HepG2 (cell line): ENCODE results near the gene ITGB1. TPM values are rescaled to one million over a fixed set of nuclear protein-coding genes. Genes with fewer than 3 reads are reported as not detected.
A peak's percentile ranks its signal among the peaks of the same experiment; 100 is the strongest.

Experiments
- BRD4 ChIP-seq: sonication (generic); formaldehyde crosslinking; IDR thresholded peaks from 2 replicates; pipeline ENCODE4 v1.4.0; 2020; ENCODE audit warnings: missing genetic modification reagents
- HNRNPUL1 ChIP-seq: fragments of 200-400 bp; formaldehyde crosslinking; IDR thresholded peaks from 2 replicates; pipeline ENCODE4 v1.6.1; 2017; ENCODE audit warnings: low read depth, mild to moderate bottlenecking, low read length, moderate library complexity
- KAT8 ChIP-seq: IDR thresholded peaks from 2 replicates; pipeline ENCODE4 v1.6.1; 2016; ENCODE audit warnings: missing genetic modification reagents, missing compliant biosample characterization
- LCORL ChIP-seq, 2 experiments: fragments of 450-650 bp in 1 of 2; sonication (generic) in 1 of 2; formaldehyde crosslinking in 1 of 2; IDR thresholded peaks; 2 replicates each; pipeline versions ENCODE4 v1.5.0 to v1.6.1; 2017 to 2020; ENCODE audit warnings: antibody characterized with exemption in 1 of 2, missing genetic modification reagents in 1 of 2
- MYC ChIP-seq: sonication (generic); formaldehyde crosslinking; IDR thresholded peaks from 2 replicates; pipeline ENCODE4 v1.9.0; 2021; ENCODE audit warnings: missing genetic modification reagents, borderline replicate concordance
- RXRB ChIP-seq: IDR thresholded peaks from 2 replicates; pipeline ENCODE4 v1.6.1; 2016; ENCODE audit warnings: borderline replicate concordance, missing genetic modification reagents, missing compliant biosample characterization
- THAP11 ChIP-seq: IDR thresholded peaks from 2 replicates; pipeline ENCODE4 v1.6.1; 2016; ENCODE audit warnings: missing biosample characterization, missing genetic modification reagents
- ZC3H13 ChIP-seq: sonication (generic); formaldehyde crosslinking; IDR thresholded peaks from 2 replicates; pipeline ENCODE4 v1.8.1; 2023; ENCODE audit warnings: mild to moderate bottlenecking, missing genetic modification reagents, moderate library complexity
- ZNF292 ChIP-seq: sonication (generic); formaldehyde crosslinking; IDR thresholded peaks from 2 replicates; pipeline ENCODE4 v1.8.1; 2022; ENCODE audit warnings: mild to moderate bottlenecking, low read depth, missing genetic modification reagents, borderline replicate concordance
- ZNF460 ChIP-seq: sonication (generic); formaldehyde crosslinking; IDR thresholded peaks from 2 replicates; pipeline ENCODE4 v1.5.1; 2020; ENCODE audit warnings: missing genetic modification reagents, mild to moderate bottlenecking, borderline replicate concordance
- polyA plus RNA-seq, 8 experiments: library from polyadenylated mRNA; depleted of rRNA in 3 of 8; stranded (reverse) in 7 of 8; unstranded in 1 of 8; fragments of >200 nt; fragmentation: Illumina TruSeq in 4 of 8; extraction: Trizol in 4 of 8; gene quantifications; 2 replicates each; pipeline versions ENCODE4 v1.2.1 to v1.2.3, GENCODE V29; 2011 to 2016; ENCODE audit warnings: low read depth in 4 of 8, missing spikeins in 1 of 8, mixed read lengths in 1 of 8; ENCODE audit not compliant: insufficient read depth in 1 of 8
- total RNA-seq, 5 experiments: library from RNA; depleted of rRNA; stranded (reverse); fragments of >200 nt; fragmentation: Illumina TruSeq; extraction: Trizol; gene quantifications; 2 replicates each; pipeline ENCODE4 v1.2.3, GENCODE V29; 2016; ENCODE audit warnings: low read depth in 1 of 5
- TF ChIP-seq, protein P1 (sequence below): sonication (generic); formaldehyde crosslinking; IDR thresholded peaks from 2 replicates; pipeline ENCODE4 v1.4.0; 2020; ENCODE audit warnings: missing genetic modification reagents
- TF ChIP-seq, protein P2 (sequence below): sonication (generic); formaldehyde crosslinking; IDR thresholded peaks from 2 replicates; pipeline ENCODE4 v1.9.0; 2022; ENCODE audit warnings: missing genetic modification reagents, mild to moderate bottlenecking, borderline replicate concordance
- TF ChIP-seq, protein P3 (sequence below): sonication (generic); formaldehyde crosslinking; IDR thresholded peaks from 2 replicates; pipeline ENCODE4 v1.8.1; 2023; ENCODE audit warnings: mild to moderate bottlenecking, moderate library complexity, missing genetic modification reagents

ITGB1 gene
- total and polyA plus RNA-seq, 2 of the 13 experiments (the other 11 are each of a cell fraction or from before 2014, with no cell fraction given) = 190 to 204 TPM

DNA sequence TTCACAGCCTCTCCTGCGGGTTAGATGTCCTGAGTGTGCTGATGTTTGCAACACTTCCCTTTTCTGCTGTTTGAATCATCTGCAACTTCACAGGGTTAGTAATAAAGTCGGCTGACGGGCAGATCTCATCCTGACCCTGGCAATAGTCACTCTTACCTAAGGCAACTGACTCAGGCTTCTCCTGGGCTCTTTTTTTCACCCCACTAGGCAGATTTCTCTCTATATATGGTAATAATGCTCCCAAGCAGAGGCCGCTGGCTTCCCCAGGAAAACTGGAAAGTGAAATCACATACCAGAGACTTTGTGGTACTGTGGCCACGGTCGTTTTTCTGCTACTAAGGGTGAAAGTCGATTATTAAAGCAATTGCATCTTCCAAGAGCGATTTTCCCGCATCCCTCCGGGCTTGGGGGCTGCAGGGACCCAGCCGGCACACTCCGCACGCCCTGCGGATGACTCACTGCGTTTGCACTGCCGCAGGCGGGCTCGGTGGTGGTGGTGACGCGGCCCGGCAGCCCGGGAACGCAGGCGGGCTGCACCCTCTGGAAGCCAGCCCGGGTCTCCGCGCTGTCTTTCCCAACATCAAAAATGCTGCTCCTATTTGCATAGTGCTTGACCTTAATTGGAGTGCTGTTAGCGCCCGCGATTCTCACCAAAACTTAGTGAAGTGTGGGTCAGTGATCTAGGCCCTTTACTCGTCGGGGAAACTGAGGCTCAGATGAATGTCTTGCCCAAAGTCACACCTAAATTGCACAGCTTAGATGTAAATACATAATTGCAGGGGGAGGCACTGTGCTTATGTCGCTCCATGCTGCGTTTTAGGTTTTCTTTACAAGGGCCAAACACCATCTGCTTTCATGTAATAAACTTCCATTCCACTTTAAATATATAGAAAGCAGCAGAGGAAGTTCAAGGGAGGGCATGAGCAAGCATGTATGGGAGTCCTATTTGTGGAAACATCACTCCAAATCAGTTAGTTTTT lies 47.6 kb upstream of the ITGB1 start (continued):
- TF ChIP-seq, protein P1, sequence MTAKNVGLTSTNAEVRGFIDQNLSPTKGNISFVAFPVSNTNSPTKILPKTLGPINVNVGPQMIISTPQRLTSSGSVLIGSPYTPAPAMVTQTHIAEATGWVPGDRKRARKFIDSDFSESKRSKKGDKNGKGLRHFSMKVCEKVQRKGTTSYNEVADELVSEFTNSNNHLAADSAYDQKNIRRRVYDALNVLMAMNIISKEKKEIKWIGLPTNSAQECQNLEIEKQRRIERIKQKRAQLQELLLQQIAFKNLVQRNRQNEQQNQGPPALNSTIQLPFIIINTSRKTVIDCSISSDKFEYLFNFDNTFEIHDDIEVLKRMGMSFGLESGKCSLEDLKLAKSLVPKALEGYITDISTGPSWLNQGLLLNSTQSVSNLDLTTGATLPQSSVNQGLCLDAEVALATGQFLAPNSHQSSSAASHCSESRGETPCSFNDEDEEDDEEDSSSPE = peak; percentile 50; the same call in 1 of the 2 replicates
- TF ChIP-seq BRD4 (CRISPR knock-in tag) = no peak
- TF ChIP-seq, protein P2, sequence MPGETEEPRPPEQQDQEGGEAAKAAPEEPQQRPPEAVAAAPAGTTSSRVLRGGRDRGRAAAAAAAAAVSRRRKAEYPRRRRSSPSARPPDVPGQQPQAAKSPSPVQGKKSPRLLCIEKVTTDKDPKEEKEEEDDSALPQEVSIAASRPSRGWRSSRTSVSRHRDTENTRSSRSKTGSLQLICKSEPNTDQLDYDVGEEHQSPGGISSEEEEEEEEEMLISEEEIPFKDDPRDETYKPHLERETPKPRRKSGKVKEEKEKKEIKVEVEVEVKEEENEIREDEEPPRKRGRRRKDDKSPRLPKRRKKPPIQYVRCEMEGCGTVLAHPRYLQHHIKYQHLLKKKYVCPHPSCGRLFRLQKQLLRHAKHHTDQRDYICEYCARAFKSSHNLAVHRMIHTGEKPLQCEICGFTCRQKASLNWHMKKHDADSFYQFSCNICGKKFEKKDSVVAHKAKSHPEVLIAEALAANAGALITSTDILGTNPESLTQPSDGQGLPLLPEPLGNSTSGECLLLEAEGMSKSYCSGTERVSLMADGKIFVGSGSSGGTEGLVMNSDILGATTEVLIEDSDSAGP (CRISPR knock-in tag) = peak; percentile 78; the same call in 1 of the 2 replicates
- peak; percentile 89 for TF ChIP-seq ZNF292
- no peak for TF ChIP-seq LCORL (IDR thresholded peaks at IDR 0.05)
- peak; percentile 53; the same call in 1 of the 2 replicates for TF ChIP-seq LCORL (CRISPR knock-in tag; IDR thresholded peaks at IDR 0.05)
- peak; percentile 39; the same call in 1 of the 2 replicates for TF ChIP-seq KAT8 (CRISPR knock-in tag)
- TF ChIP-seq ZC3H13 (CRISPR knock-in tag) = peak; percentile 41; the same call in 1 of the 2 replicates
- no peak for TF ChIP-seq THAP11 (CRISPR knock-in tag)
- TF ChIP-seq MYC (CRISPR knock-in tag) = peak; percentile 55; the same call in 1 of the 2 replicates
- no peak for TF ChIP-seq HNRNPUL1
- peak; percentile 50 for TF ChIP-seq RXRB (CRISPR knock-in tag)
- TF ChIP-seq, protein P3, sequence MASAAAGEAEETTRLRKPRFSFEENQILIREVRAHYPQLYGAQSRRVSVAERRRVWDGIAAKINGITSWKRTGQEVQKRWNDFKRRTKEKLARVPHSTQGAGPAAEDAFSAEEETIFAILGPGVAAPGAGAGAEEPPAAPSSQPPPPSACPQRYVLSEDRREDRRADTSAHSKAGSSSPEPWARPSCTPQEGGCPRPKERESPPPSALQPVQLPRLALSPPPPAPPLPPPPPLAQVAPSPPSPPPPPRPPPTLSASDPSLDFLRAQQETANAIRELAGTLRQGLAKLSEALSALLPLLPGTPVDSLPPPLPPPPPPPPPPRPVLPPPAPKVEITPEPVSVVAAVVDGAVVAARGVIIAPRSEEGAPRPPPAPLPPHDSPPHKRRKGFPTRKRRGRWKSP = peak; percentile 67; the same call in 1 of the 2 replicates
- peak; percentile 80 for TF ChIP-seq ZNF460 (CRISPR knock-in tag)
